GM19193 (cell line): ENCODE results near the gene LCP1.

Experiments used
- POLR2A ChIP-seq: IDR thresholded peaks from 4 replicates; pipeline ENCODE4 v1.6.1; 2011; ENCODE audit not compliant: insufficient read depth, insufficient read length; ENCODE audit errors: extremely low read depth

Gene LCP1

DNA sequence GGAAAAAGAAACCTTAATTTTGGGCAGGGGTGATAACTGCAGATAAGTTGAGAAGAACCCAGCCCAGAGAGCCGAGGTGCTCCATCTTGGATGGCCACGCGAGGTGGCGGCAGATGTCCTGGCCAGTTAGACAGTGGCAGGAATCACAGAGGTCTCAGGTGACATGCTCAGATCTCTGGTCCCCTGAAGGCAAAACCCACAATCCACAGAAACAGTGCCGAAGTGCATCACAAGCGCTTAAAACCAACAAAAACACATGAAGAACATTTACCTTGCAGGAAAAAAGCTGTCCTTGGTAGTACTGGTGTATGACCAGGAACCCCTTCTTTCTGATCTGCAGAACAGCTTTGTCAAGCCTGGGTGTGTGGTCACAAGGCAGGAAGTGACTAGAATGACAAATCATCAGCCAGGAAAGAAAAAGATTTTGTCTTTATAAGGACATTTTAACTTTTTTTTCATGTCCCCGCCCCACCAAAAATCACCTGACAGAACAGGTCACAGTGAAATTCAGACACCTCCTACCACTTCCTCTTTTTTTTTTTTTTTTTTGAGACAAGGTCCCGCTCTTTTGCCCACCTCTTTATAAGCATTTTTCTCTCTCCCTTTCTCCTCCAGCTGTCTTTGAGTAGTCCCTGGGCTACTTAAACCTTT is at the start of gene LCP1:
Gene LCP1 (minus strand): TSS at position 338 of the 651 bp plus-strand sequence. CDS start 22,515 bp downstream, outside the sequence.
- peak; percentile 94 for TF ChIP-seq POLR2A

- TF ChIP-seq POLR2A: no peak
These were observed 47.3 kb upstream of the LCP1 start for GRCh38 chr13:46229251-46229650.

GRCh38 chr13:46213242-46213641 is 31.3 kb upstream of the LCP1 start:
- TF ChIP-seq POLR2A: no peak

- peak; percentile 31 for TF ChIP-seq POLR2A
These were observed 29.7 kb upstream of the LCP1 start, which contains the start of gene LRRC63 for GRCh38 chr13:46211483-46212351. TSS of gene LRRC63 (plus strand) at chr13:46211928. CDS start at chr13:46213035, 1,107 bp downstream.

GRCh38 chr13:46211116-46211482 is 29.1 kb upstream of the LCP1 start:
- TF ChIP-seq POLR2A: no peak

GRCh38 chr13:46210362-46211083 is 28.5 kb upstream of the LCP1 start:
- TF ChIP-seq POLR2A: no peak

GRCh38 chr13:46207828-46208227 is 25.9 kb upstream of the LCP1 start:
- no peak for TF ChIP-seq POLR2A

- TF ChIP-seq POLR2A: no peak
These were observed 24.2 kb upstream of the LCP1 start for GRCh38 chr13:46206143-46206542.

DNA sequence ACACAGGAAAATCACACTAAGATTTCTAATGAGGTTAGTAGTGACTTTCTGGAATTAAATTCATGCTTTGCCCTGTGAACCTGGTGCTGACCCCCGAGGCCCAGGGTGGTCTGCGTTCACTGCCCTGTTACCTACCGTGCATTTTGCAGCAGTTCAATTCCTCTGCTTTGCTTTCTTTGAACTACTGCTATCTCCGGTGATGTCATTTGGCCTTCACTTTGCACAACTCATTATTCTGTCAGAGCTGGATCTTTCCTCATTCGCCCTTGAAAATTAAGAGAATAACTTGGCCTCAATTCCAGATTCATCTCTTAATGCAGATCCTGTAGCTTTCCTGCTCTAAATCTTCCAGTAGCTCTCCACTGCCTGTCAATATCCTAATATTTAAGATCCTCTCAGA is 21.0 kb upstream of the LCP1 start:
- TF ChIP-seq POLR2A: no peak

DNA sequence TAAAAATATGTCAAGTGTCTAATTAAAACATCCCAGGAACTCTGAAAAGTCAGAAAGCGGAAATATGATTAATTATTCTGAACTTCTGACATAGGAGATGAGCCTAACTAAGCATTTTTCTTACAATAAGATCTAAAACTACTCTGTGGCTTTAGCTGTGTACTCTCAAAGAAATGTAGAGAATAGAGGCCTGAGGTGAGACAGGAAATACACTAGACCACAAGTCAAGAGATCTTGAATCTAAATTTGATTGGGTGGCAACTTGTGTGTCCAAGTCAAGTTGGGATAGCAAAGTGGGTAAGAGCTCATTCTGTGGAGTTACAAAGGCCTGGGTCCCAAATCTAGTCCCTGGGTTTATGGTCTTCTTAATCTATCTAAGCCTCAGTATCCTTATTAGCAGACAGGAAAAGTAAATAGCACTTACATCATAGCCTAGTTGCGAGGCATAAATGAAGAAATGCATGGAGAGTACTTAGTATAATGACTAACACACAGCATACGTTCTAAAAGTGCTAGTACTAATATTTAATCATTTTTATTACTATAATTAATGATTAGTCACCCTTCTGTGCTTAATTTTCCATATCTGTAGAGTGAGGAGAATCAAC is 20.3 kb upstream of the LCP1 start:
- no peak for TF ChIP-seq POLR2A

DNA sequence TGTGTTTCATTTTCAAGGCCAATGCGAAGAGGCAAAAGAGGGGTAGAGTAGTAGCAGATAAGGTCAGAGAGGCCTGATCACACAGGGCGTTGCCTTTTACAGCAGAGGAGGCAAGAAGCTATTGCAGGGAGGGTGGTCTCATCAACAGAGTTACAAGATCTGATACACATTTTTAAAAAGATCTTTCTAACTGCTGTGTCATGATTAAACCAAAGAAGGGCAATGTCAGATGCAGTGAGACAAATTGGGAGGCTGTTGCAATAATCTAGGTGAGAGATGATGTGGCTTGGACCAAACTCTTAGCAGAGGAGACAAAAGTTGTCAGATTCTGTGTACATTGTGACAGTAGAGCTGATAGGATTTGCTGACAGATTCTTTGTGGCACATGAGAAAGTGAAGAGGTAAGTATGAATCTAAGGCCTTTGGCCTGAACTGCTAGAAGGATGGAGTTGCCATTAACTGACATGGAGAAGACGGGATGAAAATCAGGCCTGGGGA is 16.8 kb upstream of the LCP1 start:
- no peak for TF ChIP-seq POLR2A

- no peak for TF ChIP-seq POLR2A
These were observed 15.5 kb upstream of the LCP1 start for GRCh38 chr13:46197299-46198048.

- no peak for TF ChIP-seq POLR2A
These were observed 13.0 kb upstream of the LCP1 start for GRCh38 chr13:46195016-46195415.

DNA sequence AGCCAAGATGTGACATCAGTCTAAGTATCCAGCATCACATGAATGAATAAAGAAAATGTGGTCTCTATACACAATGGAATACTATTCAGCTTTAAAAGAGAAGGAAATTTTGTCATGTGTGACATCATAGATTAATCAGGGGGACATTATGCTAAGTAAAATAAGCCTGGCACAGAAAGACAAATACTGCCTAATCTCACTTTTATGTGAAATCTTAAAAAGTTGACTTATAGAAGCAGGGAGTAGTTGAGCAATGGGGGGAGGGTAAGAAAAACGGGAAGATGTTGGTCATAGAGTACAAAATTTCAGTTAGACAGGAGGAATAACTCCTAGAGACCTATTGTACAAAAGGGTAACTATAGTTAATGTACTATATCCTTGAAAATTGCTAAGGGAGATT is 10.4 kb upstream of the LCP1 start:
- TF ChIP-seq POLR2A: no peak

- TF ChIP-seq POLR2A: no peak
These were observed 3.7 kb upstream of the LCP1 start for GRCh38 chr13:46185634-46186033.

- no peak for TF ChIP-seq POLR2A
These were observed 2.3 kb upstream of the LCP1 start for GRCh38 chr13:46184277-46184699.
